NT2/D1 (cell line): ENCODE data around the gene KATNIP.

ENCODE experiments used
- DNase-seq: peaks from one replicate; pipeline ENCODE4 v3.0.0-alpha.2; 2011; ENCODE audit warnings: low read depth, low spot score
- H3K27me3 ChIP-seq: 2 replicates; pipeline ENCODE4 v1.6.0; 2011; ENCODE audit warnings: mild to moderate bottlenecking; ENCODE audit not compliant: insufficient read length, insufficient read depth
- H3K36me3 ChIP-seq: 2 replicates; pipeline ENCODE4 v1.6.1; 2011; ENCODE audit warnings: mild to moderate bottlenecking, low read length, mixed read lengths; ENCODE audit not compliant: insufficient read depth, insufficient read length
- H3K4me1 ChIP-seq: 2 replicates; pipeline ENCODE4 v1.5.1; 2011; ENCODE audit not compliant: insufficient read depth, insufficient read length
- H3K4me3 ChIP-seq: 2 replicates; pipeline ENCODE4 v1.5.1; 2011; ENCODE audit warnings: low read depth; ENCODE audit not compliant: insufficient read length
- H3K9ac ChIP-seq: 2 replicates; pipeline ENCODE4 v1.6.0; 2011; ENCODE audit warnings: low read depth; ENCODE audit not compliant: insufficient read length
- H3K9me3 ChIP-seq: 2 replicates; pipeline ENCODE4 v1.5.1; 2011; ENCODE audit warnings: mild to moderate bottlenecking, low read length; ENCODE audit not compliant: insufficient read depth
- SUZ12 ChIP-seq: IDR thresholded peaks from 2 replicates; pipeline ENCODE4 v1.6.1; 2011; ENCODE audit not compliant: insufficient read length, insufficient read depth; ENCODE audit errors: extremely low read depth
- YY1 ChIP-seq: IDR thresholded peaks from 2 replicates; pipeline ENCODE4 v1.6.1; 2011; ENCODE audit not compliant: insufficient read length, insufficient read depth
- ZNF274 ChIP-seq: IDR thresholded peaks from 2 replicates; pipeline ENCODE4 v1.6.1; 2011; ENCODE audit warnings: mild to moderate bottlenecking, low read depth, low read length

KATNIP gene

DNA sequence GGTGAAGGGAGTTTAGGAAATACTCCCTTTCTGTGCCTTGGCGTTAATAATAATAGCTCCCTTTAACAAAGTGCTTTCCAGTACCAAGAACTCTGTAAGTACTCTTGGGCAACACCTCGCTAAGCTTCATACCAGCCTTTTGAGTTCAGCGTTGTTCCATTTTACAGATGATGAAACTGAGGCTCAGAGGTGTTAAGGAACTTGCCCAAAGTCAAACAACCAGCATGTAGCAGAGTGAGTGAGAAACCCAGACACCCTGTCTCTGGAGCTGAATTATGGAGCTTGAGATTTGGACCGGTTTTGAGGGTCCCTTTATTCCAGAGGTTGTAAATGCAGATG, 607 bp downstream of the KATNIP start:
- H3K4me1 ChIP-seq, result no peaks in the 10 kb centered on the region
- peak overlapping the region; percentile 98 for H3K4me3 ChIP-seq
- TF ChIP-seq SUZ12 (no peak), ZNF274 (no peak), YY1 (no peak)
- no peaks in the 10 kb centered on the region for H3K9me3 ChIP-seq
- no peaks in the 10 kb centered on the region for H3K27me3 ChIP-seq
- peaks cover 35% of the 10 kb centered on the region for H3K36me3 ChIP-seq
- DNase-seq, result no peak
- H3K9ac ChIP-seq, result peak overlapping the region; percentile 98

- Histone ChIP-seq H3K4me3 (no peak overlapping the region), H3K36me3 (peaks cover 30% of the 10 kb centered on the region), H3K27me3 (no peaks in the 10 kb centered on the region), H3K9ac (peak overlapping the region; percentile 98), H3K9me3 (no peaks in the 10 kb centered on the region), H3K4me1 (no peaks in the 10 kb centered on the region)
- no peak for DNase-seq
- no peak for TF ChIP-seq ZNF274
- TF ChIP-seq YY1, result no peak
- TF ChIP-seq SUZ12, result no peak
These were observed 1.1 kb downstream of the KATNIP start for GRCh38 chr16:27551036-27551435.

- no peaks in the 10 kb centered on the region for H3K27me3 ChIP-seq
- H3K4me3 ChIP-seq, result no peak overlapping the region
- TF ChIP-seq YY1 (no peak), ZNF274 (no peak), SUZ12 (no peak)
- no peaks in the 10 kb centered on the region for H3K9me3 ChIP-seq
- no peak for DNase-seq
- H3K36me3 ChIP-seq, result peaks cover 14% of the 10 kb centered on the region
- H3K9ac ChIP-seq, result no peak overlapping the region
- peaks cover 1% of the 10 kb centered on the region for H3K4me1 ChIP-seq
These were observed 6.5 kb downstream of the KATNIP start for GRCh38 chr16:27556471-27556870.

GRCh38 chr16:27558434-27558833, 8.5 kb downstream of the KATNIP start:
- Histone ChIP-seq H3K9ac (no peak overlapping the region), H3K36me3 (peaks cover 14% of the 10 kb centered on the region), H3K27me3 (no peaks in the 10 kb centered on the region), H3K4me3 (no peak overlapping the region), H3K9me3 (no peaks in the 10 kb centered on the region), H3K4me1 (peaks cover 1% of the 10 kb centered on the region)
- no peak for TF ChIP-seq SUZ12
- no peak for TF ChIP-seq ZNF274
- TF ChIP-seq YY1, result no peak
- DNase-seq, result no peak

GRCh38 chr16:27558932-27559331, 9.0 kb downstream of the KATNIP start:
- Histone ChIP-seq H3K36me3 (peaks cover 9% of the 10 kb centered on the region), H3K27me3 (no peaks in the 10 kb centered on the region), H3K9ac (no peak overlapping the region), H3K4me3 (no peak overlapping the region), H3K9me3 (no peaks in the 10 kb centered on the region), H3K4me1 (peaks cover 1% of the 10 kb centered on the region)
- no peak for DNase-seq
- no peak for TF ChIP-seq ZNF274
- no peak for TF ChIP-seq YY1
- TF ChIP-seq SUZ12, result no peak

GRCh38 chr16:27561216-27561615, 11.3 kb downstream of the KATNIP start:
- TF ChIP-seq ZNF274 (no peak), SUZ12 (no peak), YY1 (no peak)
- Histone ChIP-seq H3K4me1 (peaks cover 1% of the 10 kb centered on the region), H3K9me3 (no peaks in the 10 kb centered on the region), H3K9ac (no peak overlapping the region), H3K4me3 (no peak overlapping the region), H3K36me3 (peaks cover 6% of the 10 kb centered on the region), H3K27me3 (no peaks in the 10 kb centered on the region)
- no peak for DNase-seq

GRCh38 chr16:27564224-27564623, 14.3 kb downstream of the KATNIP start:
- Histone ChIP-seq H3K9me3 (no peaks in the 10 kb centered on the region), H3K36me3 (no peaks in the 10 kb centered on the region), H3K4me3 (no peak overlapping the region), H3K27me3 (no peaks in the 10 kb centered on the region), H3K9ac (no peak overlapping the region), H3K4me1 (peaks cover 1% of the 10 kb centered on the region)
- DNase-seq, result no peak
- no peak for TF ChIP-seq ZNF274
- no peak for TF ChIP-seq YY1
- TF ChIP-seq SUZ12, result no peak

GRCh38 chr16:27566417-27566816, 16.5 kb downstream of the KATNIP start:
- Histone ChIP-seq H3K9me3 (no peaks in the 10 kb centered on the region), H3K36me3 (no peaks in the 10 kb centered on the region), H3K4me1 (peaks cover 1% of the 10 kb centered on the region), H3K27me3 (no peaks in the 10 kb centered on the region), H3K4me3 (no peak overlapping the region), H3K9ac (no peak overlapping the region)
- DNase-seq, result no peak
- TF ChIP-seq SUZ12, result no peak
